ENCODE results near the gene HCFC1. TPM values are rescaled to one million over a fixed set of nuclear protein-coding genes. Genes with fewer than 3 reads are reported as not detected.

HCFC1 gene
- total RNA-seq, 1 donor from 2014 or later: 39.5 TPM

DNA sequence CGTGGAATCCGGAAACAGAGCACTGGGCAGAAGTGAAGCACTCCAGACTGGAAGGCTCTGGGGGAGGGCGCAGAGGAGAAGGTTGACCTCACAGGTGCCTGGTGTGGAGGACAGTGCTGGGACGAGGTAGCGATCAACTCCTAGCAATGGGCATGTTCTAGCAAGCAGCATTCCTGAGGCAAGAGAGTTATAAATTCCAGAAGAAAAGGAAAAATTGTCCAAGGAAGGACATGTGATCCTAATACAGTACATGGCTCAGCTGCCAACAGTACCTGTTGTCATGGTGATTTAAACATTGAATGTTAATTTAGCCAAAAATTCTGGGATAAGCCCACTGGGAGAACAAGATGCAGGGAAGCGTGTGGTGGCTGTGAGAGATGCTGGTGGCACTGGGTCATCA is 53.7 kb downstream of the HCFC1 start:
- intact Hi-C loops (cut with DNase I): no loop called here
- no peak for DNase-seq (ENCODE audit: low spot score)

DNA sequence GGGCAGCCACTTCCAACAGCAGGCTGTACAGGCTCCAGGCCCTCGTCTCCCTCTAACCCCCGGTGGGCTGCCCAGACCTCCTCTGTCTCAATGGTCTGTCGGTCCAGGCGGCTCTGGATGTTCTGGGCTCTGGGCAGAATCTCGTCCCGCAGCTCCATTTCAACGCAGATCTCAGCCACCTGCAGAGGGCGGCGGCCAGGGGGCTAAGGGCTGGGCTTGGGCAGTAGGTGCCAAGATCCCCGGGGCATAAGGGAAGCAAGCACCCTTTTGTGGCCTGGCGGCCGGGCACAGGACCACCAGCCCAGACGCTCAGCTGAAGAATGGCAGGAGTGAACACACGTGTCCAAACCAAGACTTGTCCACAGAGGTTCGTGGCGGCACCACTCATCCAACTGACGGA is 57.9 kb downstream of the HCFC1 start:
- DNase-seq (ENCODE audit: low spot score): no peak
- intact Hi-C loops (cut with DNase I): no loop called here

DNA sequence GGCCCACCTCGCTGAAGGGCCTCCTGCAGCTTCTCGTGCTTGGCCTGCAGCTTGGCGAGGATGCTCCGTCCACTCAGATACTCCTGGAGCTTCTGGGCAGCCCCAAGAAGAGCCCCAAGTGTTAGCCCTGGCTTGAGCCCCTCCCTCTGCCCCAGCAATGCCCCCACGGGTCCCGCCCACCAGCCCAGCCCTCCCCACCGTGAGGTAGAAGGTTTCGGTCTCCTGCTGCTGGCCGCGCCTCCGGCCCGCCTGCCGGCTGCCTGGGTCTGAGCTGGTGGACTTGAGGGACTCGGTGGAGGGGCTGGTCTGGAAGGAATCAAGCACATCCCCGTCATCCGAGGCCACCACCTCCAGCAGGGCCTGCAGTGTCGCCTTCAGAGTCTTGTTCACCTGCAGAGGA is 58.4 kb downstream of the HCFC1 start:
- intact Hi-C loops (cut with DNase I): no loop called here
- no peak for DNase-seq (ENCODE audit: low spot score)

DNA sequence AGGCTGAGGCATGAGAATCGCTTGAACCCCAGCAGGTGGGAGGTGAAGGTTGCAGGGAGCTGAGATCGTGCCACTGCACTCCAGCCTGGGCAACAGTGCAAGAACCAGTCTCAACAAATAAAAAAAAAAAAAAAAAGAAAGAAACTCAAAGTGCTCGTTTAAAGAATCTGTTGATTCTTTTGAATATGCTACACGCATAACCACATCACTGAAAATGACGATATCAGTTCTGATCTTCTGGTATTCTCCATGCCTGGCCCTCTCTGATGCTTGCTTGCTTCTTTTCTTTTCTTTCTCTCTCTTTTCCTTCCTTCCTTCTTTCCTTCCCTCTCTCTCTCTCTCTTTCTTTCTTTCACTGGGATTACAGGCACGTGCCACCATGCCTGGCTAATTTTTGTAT is 59.8 kb downstream of the HCFC1 start:
- intact Hi-C loops (cut with DNase I): no loop called here

GRCh38 chrX:153910446-153910845 is 61.2 kb downstream of the HCFC1 start:
- intact Hi-C loops (cut with DNase I): no loop called here
- no peak for DNase-seq (ENCODE audit: low spot score)

More for the DNA sequence above, 59.8 kb downstream of the HCFC1 start:
- DNase-seq (ENCODE audit: low spot score): no peak

DNA sequence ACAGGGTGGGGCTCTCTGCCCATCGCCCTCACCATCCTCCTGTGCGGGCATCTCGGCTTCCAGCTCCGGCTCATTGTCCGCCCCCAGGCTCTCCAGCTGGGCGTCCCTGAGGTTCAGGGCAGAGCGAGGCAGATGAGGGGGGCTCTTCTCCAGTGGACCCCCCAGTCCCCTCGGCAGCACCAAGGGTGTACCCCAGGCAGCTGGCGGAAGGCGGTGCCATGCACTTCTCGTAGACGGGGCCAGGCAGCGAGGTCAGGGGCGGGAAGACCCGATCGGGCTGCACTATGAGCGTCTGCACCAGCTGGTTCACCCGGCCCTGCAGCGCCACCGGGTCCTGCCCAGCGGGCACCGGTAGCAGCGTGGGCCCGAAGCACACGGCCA is 61.6 kb downstream of the HCFC1 start:
- intact Hi-C loops (cut with DNase I): no loop called here
- DNase-seq (ENCODE audit: low spot score): no peak

DNA sequence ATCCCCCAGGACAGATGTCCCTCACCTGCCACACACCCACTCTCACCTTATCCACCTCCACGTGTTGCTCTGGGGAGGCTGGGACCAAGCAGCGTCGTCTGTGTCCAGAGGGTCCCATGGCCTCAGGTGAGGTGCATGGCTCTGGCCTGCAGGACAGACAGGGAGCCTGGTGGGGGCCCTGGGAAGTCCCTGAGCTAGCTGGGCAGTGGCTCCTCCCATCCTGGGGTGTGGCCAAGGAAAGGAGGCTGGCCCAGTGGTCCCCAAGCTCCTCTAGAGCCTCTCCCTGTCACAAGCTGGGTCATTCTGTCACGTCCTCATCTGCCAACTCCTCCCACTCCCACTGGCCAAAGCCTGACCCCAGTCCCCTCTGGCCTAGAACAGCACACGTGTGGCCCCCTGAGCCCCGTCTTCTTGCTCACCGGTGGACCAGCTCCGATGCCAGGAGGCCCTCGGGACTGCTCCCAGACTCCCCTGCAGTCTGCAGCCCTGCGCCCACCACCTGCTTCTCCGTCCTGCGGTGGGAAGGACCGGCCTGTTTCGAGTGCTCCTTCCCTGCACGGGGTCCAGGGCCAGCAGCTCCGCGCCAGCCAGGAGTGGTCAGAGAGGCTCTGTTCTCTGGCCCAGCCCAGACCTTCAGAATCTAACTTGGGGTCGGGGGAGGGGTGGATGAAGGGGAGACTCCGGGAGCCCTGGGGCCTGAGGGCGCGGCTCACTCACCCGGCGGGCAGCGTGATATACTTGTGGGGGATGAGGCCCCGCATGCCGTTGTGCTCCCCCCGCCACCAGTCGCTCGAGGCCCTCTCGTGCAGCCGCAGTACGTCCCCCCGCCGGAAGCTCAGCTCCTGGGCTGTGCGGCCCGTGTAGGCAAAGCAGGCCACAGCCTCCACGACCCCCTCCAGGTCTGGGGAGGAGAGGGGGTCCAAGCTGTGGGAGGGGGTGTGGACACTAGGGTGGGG is 62.3 kb downstream of the HCFC1 start:
- intact Hi-C loops (cut with DNase I): no loop called here
- DNase-seq (ENCODE audit: low spot score): no peak

DNA sequence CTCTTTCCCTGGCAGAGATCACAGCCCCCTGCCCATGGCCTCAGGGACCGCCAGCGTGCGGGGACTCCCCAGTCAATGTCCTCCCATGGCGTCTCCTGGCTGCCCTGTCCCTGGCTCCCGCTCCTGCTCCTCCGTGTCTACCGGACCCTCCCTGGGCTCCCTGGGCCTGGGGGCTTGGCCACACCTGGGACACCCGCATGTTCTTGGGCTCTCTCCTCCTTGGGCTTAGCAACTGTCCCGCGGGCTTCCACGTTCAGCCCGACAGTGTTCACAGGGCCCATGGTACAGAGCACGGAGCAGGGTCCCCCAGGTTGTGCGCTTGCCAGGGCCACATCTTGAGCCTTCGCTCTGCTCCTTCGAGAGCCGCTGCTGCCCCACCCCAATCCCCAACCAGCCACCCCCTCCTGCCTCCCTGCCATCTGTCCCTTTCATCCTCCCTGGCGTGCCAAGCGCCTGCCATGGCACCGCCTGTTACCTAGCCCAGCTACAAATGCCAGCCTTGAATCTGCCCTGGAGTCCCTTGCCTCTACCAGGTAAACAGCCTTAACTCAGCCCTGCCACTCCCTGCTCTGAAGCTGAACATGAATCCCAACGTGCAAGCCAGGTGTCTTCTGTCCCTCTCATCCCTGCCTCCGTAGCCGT is 63.3 kb downstream of the HCFC1 start:
- no peak for DNase-seq (ENCODE audit: low spot score)
- intact Hi-C loops (cut with DNase I): no loop called here

- DNase-seq (ENCODE audit: low spot score): no peak
- intact Hi-C loops (cut with DNase I): no loop called here
Observed at GRCh38 chrX:153907456-153907855, 64.2 kb downstream of the HCFC1 start.

DNA sequence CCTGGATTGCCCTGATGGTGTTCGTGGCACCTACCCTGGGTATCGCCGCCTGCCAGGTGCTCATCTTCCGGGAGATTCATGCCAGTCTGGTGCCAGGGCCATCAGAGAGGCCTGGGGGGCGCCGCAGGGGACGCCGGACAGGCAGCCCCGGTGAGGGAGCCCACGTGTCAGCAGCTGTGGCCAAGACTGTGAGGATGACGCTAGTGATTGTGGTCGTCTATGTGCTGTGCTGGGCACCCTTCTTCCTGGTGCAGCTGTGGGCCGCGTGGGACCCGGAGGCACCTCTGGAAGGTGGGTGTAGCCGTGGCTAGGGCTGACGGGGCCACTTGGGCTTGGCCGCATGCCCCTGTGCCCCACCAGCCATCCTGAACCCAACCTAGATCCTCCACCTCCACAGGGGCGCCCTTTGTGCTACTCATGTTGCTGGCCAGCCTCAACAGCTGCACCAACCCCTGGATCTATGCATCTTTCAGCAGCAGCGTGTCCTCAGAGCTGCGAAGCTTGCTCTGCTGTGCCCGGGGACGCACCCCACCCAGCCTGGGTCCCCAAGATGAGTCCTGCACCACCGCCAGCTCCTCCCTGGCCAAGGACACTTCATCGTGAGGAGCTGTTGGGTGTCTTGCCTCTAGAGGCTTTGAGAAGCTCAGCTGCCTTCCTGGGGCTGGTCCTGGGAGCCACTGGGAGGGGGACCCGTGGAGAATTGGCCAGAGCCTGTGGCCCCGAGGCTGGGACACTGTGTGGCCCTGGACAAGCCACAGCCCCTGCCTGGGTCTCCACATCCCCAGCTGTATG is 65.3 kb downstream of the HCFC1 start:
- intact Hi-C loops (cut with DNase I): no loop called here
- DNase-seq (ENCODE audit: low spot score): no peak

GRCh38 chrX:153905481-153906095 is 66.0 kb downstream of the HCFC1 start:
- intact Hi-C loops (cut with DNase I): no loop called here
- no peak for DNase-seq (ENCODE audit: low spot score)

GRCh38 chrX:153903991-153904957 is 67.3 kb downstream of the HCFC1 start, which contains the start of gene AVPR2:
Gene AVPR2 (plus strand): TSS chrX:153904673. CDS start chrX:153905146, 473 bp downstream.
- intact Hi-C loops (cut with DNase I): no loop called here
- no peak for DNase-seq (ENCODE audit: low spot score)

GRCh38 chrX:153903238-153903980 is 68.2 kb downstream of the HCFC1 start:
- no peak for DNase-seq (ENCODE audit: low spot score)
- intact Hi-C loops (cut with DNase I): no loop called here

- no peak for DNase-seq (ENCODE audit: low spot score)
- intact Hi-C loops (cut with DNase I): no loop called here
Observed at GRCh38 chrX:153902385-153902784, 69.2 kb downstream of the HCFC1 start.

- intact Hi-C loops (cut with DNase I): no loop called here
- no peak for DNase-seq (ENCODE audit: low spot score)
Observed at GRCh38 chrX:153901753-153902140, 69.9 kb downstream of the HCFC1 start.

GRCh38 chrX:153900831-153901752 is 70.5 kb downstream of the HCFC1 start:
- DNase-seq (ENCODE audit: low spot score): no peak
- intact Hi-C loops (cut with DNase I): no loop called here

DNA sequence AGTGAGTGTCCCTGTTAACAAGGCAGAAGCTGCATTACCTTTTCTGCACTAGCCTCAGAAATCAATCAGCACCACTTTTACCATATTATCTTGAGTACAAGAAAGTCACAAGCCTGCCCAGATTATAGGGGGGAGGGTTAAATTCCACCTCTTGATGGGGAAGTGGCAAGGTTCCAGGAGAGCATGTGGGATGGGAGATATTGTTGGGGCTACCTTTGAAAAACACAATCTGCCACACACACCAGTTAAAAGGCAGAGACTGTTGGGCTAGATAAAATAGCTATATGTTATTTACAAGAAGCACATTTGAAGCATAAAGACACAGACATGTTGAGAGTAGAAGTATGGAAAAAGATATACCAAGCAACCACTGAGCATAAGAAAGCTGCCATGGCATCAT is 73.7 kb downstream of the HCFC1 start:
- DNase-seq (ENCODE audit: low spot score): no peak
- intact Hi-C loops (cut with DNase I): no loop called here
